A549 (cell line): ENCODE results near the gene EFNA5.

ENCODE experiments used
- BCL3 ChIP-seq: fragments of >200 bp; sonication (Bioruptor Twin); formaldehyde crosslinking; IDR thresholded peaks from 3 replicates; pipeline ENCODE4 v1.6.1; 2016
- CBX2 ChIP-seq: fragments of 200-600 bp; sonication (generic); IDR thresholded peaks from 2 replicates; pipeline ENCODE4 v1.6.1; 2016; ENCODE audit warnings: low read depth, mild to moderate bottlenecking, borderline replicate concordance
- CEBPB ChIP-seq, 2 experiments: fragments of >200 bp in 1 of 2; sonication (Bioruptor Twin) in 1 of 2; formaldehyde crosslinking in 1 of 2; IDR thresholded peaks; 2 replicates each; pipeline ENCODE4 v1.6.1; 2012 to 2016
- CHD4 ChIP-seq: fragments of 200-600 bp; sonication (generic); IDR thresholded peaks from 2 replicates; pipeline ENCODE4 v1.6.1; 2016; ENCODE audit warnings: antibody characterized with exemption, mild to moderate bottlenecking, borderline replicate concordance
- CTCF ChIP-seq: fragments of >200 bp; sonication (Bioruptor Twin); formaldehyde crosslinking; IDR thresholded peaks from 3 replicates; pipeline ENCODE4 v1.5.1; 2016
- EP300 ChIP-seq, 2 experiments: fragments of >200 bp; sonication (Bioruptor Twin); formaldehyde crosslinking; IDR thresholded peaks; 2 replicates in 1 of 2; 3 replicates in 1 of 2; pipeline ENCODE4 v1.6.1; 2016 to 2017
- ESRRA ChIP-seq: fragments of 150-350 bp; IDR thresholded peaks from 2 replicates; pipeline ENCODE4 v1.6.1; 2014; ENCODE audit warnings: mild to moderate bottlenecking, low read length, borderline replicate concordance
- HES2 ChIP-seq: fragments of >200 bp; sonication (Bioruptor Twin); formaldehyde crosslinking; IDR thresholded peaks from 2 replicates; pipeline ENCODE4 v1.6.1; 2016
- JUN ChIP-seq, 2 experiments: fragments of >200 bp; sonication (Bioruptor Twin); formaldehyde crosslinking; IDR thresholded peaks; 2 replicates in 1 of 2; 3 replicates in 1 of 2; pipeline ENCODE4 v1.6.1; 2016 to 2017
- MAX ChIP-seq: IDR thresholded peaks from 2 replicates; pipeline ENCODE4 v1.6.1; 2012
- NFE2L2 ChIP-seq: fragments of 150-350 bp; conservative IDR thresholded peaks from 2 replicates; pipeline ENCODE4 v1.6.1; 2014; ENCODE audit warnings: low read length
- RCOR1 ChIP-seq: fragments of 150-350 bp; IDR thresholded peaks from 2 replicates; pipeline ENCODE4 v1.6.1; 2014; ENCODE audit warnings: antibody characterized with exemption, low read length, low read depth
- ZSCAN20 ChIP-seq: fragments of 250-450 bp; sonication (Bioruptor Pico); IDR thresholded peaks from 2 replicates; pipeline ENCODE4 v1.8.0; 2022; ENCODE audit warnings: mild to moderate bottlenecking, moderate library complexity

GRCh38 chr5:107565791-107566767 lies 104.7 kb downstream of the EFNA5 start:
- TF ChIP-seq NFE2L2 (no peak), CTCF (no peak), HES2 (no peak), CEBPB (IDR thresholded peaks at IDR 0.05) (no peak), BCL3 (no peak), MAX (no peak), ESRRA (no peak), RCOR1 (no peak), JUN (IDR thresholded peaks at IDR 0.05) (no peak), CHD4 (no peak), CBX2 (no peak), EP300 (IDR thresholded peaks at IDR 0.05) (no peak), ZSCAN20 (CRISPR knock-in tag) (no peak)
